ENCODE data around the gene TAC4.

- peak; percentile 98 for TF ChIP-seq CTCF (conservative IDR thresholded peaks at IDR 0.05)
- no peak for TF ChIP-seq ZFX (IDR thresholded peaks at IDR 0.05)
Observed at GRCh38 chr17:49880291-49881053, 32.6 kb upstream of the TAC4 start.

Measured in C4-2B (cell line).